Measurements from ENCODE around the gene SDC3.
"Not testable (repeated sequence)": the region's sequence is repeated elsewhere in the genome, so short reads cannot be mapped to it uniquely, and the experiment has no call there.

Gene SDC3

DNA sequence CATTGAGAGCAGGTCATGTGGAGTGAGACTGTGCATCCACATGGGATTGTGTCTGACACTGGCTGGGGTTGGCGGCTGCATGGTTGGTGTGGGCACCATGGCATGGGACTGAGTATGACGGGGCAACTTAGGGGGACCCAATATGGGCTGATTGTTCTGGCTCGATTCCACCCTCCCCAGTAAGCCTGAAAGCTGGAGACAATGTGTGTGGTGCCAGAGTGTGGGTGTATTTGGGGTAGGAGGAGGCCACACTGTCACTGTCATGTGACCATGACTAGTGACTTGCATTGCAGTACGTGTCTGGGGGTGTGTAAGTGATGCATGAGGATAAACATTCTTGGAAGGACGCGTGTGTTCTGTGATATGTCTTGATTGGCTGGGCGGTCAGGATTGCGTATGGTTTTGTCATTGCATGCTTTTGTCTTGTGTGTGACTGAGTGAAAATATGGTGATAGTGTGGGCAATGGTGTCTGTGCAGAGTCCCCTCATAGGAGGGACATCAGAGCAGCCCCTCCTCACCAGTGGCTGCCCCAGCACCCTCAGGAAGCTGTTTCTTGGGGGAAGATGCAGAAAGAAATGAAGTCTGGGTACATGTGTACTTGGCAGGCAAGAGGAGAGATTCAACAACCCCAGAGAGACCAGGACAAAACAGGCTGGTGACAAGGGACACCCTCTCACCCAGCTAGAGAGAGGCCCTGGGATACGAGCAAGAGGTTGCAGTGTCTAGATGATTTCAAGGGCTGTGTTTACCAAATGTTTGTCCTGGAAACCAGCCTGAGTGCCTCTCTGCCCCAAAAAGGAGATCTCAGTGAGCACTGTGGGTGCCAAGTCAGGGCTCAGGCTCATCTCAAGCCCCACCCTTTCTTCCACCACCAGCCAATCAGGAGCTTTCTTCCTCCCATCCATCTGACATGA is 36.3 kb downstream of the SDC3 start:
- DNase-seq = no peak

DNA sequence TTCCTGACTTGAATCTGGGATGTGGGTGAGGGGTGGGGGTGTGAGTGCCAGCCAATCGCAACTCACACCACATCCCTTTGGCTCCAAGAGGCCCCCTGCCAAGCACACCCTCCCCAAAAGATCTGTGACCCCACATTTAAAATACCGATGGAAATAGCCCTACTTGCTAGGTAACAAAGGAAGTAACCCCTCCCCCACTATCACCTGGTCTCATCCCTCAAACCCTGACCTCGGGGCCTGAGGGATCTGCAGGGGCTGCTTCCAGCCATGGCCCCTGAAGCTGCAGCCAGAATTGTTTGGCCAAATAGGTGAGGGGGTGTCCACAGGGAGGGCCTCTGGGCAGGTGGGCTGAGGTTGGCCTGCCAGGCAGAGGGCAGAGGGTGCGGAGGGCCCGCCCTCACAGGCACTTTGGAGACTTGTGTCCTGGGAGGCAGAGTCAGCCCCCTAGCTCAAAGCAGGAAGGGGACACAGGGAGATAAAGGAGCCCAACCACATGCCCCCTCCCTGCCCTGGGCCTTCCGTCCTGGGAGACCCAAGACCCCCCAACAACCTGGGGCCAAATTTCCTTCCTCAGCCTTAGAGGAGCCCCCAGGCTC is 37.2 kb downstream of the SDC3 start:
- no peak for DNase-seq

DNA sequence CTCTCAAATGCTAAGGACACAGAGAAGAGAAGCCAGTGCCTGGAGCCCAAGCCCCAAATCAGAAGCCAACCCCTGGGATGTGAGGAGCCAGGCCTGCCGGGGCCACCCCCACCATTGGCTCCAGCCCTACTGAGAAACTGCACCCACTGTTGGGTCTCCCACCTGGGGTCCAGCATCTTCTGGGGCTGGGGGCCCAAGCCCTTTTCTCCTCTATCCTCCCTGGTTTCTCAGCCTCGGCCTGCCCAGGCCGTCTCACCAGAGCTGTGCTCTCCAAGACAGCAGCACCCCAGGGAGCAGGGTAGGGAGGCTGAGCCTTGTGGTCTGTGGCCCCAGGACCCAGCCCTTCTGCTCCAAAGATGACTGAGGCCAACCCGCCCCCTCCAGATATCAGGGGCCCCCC is 37.9 kb downstream of the SDC3 start:
- DNase-seq = no peak

DNA sequence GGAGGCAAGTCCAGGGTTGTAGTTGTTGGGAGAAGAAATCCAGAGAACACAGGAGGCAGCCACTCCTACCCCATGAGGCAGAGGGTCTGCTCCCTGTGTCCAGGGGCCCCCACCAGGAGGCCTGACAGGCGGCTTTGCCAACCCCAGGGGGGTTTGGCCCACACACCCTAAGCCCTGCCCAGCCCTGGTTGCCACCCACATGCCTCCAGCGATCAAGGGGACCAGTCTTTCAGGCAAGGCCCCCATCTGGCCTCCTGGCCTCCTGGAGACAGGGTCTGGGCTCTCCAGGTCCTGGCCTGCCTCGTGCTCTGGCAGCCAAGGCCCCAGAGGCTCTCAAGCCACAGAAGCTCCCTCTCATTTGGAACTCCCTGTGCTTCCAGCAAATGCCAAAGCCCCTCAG is 38.5 kb downstream of the SDC3 start:
- DNase-seq = no peak

DNA sequence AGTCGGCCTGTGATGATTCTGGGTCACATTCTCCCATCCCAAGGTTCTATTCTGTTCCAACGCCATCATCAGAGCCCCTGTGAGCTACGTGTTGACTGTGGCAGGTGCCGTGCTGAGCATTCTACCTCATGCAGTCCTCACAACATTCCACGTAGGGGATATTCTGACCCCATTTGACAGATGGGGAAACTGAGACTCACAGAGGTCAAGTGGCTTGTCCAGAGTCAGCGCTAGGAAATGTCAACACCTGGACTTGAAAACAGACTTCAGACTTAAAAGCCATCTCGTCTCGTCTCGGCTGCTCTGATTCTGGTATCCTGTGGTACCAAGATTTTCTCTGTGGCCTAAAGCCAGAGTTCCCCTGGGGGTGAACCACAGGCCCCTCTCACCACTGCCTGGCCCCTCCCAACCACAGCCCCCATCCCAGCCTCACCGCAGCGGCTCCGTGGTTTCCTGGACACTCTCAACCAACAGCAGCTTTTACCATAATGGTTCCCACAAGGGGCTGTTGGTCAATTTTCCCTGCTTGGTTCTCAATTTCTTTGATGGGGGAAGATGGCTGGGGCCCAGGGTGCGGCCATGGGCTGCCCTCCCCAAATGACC is 39.6 kb downstream of the SDC3 start:
- DNase-seq = no peak

DNA sequence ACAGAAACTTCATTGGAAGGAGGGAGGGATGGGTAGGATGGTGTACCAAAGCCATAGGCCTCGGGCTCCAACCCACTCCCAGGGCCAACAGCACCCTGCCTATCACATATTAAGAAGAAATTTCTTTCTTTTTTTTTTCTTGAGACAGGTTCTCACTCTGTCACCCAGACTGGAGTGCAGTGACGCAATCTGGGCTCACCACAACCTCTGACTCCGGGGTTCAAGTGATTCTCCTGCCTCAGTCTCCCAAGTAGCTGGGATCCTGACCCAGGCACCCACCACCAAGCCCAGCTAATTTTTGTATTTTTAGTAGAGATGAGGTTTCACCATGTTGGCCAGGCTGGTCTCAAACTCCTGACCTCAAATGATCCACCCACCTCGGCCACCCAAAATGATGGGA is 40.5 kb downstream of the SDC3 start:
- not testable (repeated sequence) for DNase-seq

DNA sequence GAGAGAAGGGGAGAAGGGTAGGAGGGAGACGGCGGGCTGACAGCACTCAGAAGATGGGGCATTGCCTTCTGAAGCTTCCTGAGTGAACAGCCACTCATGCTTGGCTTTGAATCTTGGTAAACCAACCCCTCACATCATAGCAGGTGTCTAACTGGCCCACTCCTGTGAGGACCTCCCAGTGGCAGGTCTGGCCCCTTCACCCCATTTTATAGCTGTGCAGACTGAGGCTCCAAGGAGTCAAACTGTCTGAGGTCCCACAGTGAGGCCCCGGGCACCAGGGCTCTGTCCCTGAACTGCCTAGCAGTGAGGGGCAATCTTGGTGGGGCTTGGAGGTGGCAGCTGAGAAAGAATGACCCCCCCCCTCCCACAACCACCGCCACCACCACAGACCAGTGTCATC is 41.0 kb downstream of the SDC3 start:
- DNase-seq = no peak

DNA sequence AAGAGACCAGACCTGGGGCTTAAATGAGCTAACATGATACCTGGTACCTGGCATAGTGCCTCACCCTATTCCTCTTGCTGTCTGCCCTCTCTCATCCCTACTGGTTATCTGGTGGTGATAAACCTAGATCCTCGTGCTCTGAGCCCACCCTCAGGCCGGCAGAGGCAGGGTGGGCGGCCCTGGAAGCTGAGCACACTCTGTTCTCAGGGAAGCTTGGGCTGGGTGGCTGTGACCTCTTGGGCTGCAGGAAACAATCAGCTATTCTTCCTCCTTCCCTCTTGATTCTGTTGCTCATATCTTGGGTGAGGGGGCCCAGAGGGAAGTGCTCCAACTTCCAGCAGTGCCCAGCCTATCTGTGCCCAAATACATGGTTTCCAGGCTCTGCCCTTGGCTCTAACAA is 42.0 kb downstream of the SDC3 start:
- no peak for DNase-seq

DNA sequence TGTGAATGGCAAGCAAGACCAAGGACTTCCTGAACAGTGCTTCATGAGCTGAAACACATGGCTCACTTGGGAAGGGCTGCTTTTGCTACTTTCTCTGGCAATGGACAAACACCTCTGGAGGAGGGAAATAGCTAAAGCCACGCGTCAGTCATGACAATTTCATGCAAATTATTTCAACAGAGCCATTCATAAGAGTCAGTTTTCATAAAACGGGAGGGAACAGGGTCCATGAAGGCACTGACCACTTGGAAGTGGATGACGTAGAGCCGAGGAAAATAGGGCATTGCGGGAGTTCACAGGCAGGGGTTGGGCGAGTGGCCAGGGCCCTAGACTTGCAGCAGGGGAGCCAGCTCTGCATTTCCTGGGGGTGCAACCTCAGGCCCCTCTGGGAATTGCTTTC is 43.9 kb downstream of the SDC3 start:
- no peak for DNase-seq

DNA sequence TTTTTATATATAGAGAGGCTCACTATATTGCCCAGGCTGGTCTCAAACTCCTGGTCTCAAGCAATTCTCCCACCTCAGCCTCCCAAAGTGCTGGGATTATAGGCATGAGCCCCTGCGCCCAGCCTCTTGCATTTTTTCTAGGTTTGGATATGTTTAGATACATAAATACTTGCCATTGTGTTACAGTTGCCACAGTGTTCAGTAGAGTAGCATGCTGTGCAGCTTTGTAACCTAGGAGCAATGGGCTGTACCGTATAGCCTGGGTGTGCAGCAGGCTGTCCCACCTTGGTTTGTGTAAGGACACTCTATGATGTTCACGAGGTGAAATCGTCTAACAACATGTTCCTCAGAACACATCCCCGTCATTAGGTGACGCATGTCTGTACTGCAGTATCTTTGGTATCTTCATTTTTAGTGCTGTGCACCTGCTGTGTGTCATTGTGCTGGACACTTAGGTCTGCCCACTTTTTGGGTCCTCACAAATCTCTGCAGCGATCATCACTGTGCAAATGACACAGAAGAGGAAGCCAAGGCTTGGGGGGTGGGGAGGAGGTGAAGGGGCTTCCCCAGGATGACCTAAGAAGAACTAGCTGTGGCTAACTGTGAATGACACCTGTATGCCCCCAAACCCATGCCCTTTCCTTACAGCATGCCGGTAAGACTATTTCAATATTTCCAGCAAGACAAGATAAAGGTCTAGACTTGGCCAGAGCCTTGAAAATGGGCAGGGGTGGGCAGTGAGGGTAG is 44.5 kb downstream of the SDC3 start:
- DNase-seq = no peak

DNA sequence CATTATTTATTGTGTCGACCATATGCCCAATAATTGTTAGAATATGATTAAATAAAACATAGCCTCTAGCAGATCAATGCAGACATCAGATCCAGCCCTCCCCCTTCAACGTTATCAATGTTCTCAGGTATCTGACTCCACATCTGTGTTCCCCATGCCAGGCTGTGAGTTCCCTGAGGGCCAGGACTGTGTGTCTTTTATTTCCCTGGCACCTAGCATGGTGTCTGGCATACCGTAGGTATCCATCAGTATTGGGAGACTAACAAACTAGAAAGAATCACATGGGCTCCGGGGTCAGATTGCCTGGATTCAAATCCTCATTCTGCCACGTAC is 48.3 kb downstream of the SDC3 start:
- DNase-seq = no peak

DNA sequence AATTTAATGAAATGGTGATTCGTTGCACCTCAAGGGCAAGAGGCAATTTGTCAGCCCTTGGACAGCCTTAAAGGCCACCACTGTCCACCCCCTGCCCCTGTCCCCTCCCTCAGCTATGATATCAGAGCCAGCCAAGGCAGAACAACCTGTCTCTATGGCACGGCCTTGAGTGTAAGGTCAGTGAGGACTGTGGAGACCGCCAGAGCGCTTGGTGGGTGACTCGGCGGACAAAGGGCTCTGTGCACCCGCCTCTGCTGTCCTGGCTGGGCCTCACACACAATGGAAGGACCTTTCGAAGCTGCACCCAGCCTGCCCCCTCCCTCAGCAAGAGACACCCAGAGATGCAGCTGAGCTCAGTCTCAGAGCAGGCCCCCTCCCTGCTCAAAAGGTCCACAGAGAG is 50.6 kb downstream of the SDC3 start:
- no peak for DNase-seq

DNA sequence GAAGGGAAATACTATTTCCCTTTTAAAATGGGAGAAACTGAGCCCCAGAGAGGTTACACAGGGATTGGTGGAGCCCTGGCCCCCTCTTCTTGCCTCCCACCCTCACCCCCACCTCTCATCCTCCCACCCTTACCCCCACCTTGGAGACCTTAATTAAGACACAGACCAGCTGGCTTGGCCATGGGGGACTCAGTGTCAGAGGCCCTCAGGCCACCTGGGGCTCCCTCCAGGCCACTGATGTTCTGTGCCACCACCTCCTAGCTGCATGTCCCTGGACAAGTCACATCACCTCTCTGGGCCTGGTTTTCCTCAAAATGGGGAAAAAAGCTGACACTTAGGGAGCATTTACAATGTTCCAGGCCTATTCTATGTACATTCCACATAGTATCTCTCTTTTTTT is 51.5 kb downstream of the SDC3 start:
- DNase-seq = no peak

DNA sequence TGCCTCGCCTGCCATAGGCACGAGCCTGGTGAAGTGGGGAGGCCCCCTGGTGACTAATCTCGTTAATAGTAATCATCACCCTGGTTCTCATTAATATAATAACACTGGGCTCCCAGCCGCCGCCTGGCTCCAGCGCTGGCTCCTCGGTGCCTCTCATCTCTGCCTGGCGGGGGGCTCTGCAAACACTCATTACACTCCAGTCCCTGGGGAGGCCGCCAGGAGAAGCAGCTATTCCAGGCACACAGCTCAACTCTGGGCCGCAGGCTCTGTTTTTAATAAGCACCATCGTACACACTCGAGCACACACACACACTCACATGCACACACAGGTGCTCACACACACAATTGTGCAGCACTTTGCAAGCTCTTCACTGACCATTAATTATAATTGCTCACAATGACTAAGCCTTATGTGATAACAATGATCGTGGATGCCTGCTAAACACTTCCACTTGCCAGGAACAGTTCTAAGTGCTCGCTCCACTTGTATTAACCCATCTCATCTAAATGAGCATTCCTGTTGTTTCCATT is 52.2 kb downstream of the SDC3 start:
- DNase-seq = no peak

DNA sequence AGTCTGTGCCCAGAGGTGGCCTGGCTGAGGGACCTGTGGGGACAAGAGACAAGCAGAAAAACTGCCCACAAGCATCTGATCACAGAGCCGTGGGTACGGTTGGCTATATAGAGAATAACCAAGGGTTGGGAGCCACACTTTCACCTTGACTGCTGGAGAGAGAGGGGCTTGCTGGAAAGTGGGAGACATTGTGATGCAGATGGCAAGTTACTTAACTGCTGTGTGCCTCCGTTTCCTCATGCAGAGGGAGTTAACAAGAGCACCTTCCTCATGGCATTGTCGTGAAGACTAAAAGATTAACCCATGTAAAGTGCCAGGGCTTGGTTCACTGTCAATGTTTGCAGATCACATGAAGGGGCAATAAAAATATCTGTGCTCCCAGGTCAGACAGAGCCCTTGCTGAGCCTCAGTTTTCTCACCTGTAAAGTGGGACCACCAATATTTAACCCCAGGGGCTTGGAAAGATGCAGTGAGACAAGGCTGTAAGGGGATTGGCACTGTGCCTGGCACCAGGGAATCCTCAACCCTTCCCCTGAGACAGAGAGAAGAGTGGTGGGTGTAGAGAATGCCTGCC is 52.8 kb downstream of the SDC3 start:
- DNase-seq = no peak

DNA sequence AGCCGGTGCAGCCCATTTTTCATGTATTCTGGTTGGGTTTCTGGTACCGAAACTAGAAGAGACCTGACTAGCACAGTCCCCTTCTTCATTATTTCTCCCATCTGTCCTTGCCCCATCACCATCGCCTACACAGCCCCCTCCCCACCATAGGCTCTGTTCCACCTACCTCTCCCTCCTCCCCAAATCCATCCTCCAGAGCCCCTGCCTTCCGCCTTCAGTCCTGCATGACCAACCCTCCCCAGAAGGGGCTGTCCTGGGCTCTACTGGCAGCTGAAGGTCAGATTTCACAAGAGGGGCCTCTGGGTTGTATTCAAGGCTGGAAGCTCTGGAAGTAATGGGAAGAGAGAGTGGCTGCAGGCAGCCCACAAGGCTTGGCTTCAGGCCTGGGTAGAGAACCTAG is 55.2 kb downstream of the SDC3 start:
- no peak for DNase-seq

DNA sequence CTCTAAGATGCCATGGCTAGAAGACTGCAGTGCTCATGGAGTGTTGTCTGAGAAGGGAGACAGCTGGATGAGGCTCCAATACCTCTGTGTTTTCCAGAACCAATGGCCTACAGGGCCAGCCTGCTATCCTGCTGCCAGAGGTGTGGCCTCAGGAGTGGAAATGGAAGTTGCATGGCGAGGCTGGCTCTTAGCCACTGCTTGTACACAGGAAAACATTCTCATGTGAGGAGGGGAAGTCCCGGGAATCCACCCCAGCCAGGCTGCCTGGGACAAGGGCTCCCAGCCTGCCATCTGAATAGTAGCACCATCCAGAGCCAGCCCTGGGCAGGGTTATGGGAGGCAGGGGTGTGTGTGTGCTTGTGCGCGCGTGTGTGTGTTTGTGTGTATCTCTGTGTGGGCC is 56.5 kb downstream of the SDC3 start:
- no peak for DNase-seq

DNA sequence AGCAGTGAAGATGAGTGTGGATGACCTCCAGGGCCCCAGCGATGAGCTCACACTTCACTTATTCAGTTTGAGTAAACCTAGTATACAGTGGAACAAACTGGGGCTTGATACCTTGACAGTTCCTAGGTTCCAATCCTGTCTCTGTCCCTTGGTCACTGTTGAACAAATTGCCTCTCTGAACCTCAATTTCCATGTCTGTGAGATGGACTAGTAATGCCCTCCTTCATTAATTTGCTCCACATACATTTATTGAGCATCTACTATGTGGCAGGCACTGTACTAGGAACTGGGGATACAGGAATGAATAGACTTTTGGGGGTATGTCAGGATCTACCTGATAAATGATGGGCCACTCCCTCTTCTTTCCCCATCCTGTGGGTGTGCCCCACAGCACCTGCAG is 57.3 kb downstream of the SDC3 start:
- DNase-seq = no peak

DNA sequence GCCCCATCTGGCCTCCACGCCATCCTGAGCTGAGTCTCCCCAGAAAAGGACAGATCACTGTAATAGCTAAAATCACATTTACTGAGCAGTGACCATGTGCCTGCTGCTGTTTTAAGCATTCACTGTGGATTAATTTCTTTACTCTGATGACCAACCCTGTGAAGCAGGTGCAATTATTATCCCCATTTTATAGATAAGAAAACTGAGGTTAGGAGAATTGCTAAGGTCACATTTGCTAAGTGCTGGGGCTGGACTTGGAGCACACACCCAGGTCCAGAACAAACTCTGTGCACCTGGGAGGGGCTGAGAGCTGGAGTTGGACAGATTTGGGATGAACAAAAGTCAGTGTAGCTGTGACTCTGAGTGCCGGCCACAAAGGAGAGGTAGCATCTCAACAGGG is 58.0 kb downstream of the SDC3 start:
- no peak for DNase-seq

DNA sequence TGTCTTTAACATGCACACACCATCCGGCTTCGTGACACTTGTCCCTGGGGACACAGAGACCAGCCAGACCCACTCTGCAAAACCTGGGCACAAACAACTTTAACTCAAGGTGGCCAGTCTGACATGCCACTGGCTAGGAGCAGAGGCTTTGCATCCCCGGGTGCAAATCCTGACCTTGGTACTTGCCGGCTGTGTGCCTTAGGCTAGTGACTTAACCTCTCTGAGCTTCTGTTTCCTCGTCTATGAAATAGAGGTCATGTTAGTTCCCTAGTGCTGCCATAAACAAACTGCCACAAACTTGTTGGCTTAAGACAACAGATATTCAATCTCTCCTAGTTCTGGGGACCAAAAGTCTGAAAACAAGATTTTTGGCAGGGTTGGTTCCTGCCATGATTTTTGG is 60.4 kb downstream of the SDC3 start:
- no peak for DNase-seq

DNA sequence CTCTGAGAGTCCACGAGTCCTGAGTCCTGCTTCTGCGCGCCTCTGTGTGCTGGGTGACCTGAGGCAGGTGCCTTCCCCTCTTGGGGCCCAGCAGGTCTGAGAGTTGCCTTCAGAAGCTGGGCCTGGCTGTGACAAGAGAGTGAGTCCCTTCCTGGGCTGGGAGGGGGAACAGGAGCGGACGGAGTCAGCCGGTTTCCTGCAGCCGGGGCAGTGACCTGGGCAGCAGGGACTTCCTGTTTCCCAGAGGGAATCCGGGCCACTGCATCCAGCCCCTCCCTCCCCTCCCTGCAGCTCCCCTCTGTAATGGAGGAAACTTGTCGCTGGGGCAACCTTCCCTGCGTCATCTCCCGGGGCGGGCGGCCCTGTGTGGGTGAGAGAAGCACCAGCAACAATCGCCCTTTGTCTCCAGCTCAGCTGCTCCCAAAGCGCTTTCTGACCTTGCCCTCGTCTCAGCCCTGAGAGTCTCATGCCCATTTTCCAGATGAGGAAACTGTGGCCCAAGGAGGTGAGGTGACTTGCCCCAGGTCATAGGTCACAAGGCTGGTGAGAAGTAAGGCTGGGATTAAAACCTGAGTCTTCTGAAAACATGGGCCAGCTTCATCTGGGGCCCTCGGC is 61.1 kb downstream of the SDC3 start:
- DNase-seq = no peak

DNA sequence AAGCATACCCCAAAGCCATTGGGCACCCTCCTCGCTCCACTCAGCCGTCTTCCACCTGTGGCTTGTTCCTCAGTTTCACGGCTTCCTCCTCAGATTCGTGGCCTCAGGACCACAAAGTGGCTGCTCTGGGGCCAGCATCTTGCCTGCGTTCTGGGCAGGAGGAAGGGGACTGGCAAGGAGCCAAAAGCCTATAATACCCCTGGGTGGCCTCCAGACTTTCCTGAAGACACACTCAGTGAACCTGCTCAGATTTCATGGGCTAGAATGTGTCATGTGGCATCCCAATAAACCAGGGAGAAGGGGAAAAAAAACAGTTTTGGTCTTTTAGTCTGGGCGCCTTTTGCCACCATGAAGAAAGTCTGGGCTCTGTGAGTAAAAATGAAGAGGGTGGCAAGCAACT is 62.0 kb downstream of the SDC3 start:
- DNase-seq = no peak

DNA sequence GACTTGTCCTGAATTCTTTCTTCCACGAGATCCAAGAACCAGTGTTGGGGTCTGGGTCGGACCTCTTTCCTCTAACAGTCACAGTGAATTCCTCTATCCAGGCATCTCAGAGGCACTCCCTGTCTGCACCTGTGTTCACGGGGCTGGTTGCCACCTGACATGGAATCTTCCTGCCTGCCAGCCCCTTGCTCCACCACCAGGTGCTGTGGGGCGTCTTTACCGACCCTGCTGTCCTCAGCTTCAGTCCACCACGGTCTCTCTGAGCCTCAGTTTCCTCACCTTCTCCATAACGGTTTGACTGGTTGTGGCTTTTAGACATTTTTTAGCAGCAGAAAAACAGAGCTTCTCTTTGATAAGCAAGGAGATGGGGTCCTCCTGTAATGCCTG is 62.7 kb downstream of the SDC3 start:
- DNase-seq = no peak

Data from central memory CD4-positive, alpha-beta T cell (primary cell).